ENCODE data around the gene SRPX2. TPM values are rescaled to one million over a fixed set of nuclear protein-coding genes. Genes with fewer than 3 reads are reported as not detected.

Gene SRPX2
- total RNA-seq, 4 donors from 2014 or later: 29.8 to 57.3 (median 39.6) TPM

DNA sequence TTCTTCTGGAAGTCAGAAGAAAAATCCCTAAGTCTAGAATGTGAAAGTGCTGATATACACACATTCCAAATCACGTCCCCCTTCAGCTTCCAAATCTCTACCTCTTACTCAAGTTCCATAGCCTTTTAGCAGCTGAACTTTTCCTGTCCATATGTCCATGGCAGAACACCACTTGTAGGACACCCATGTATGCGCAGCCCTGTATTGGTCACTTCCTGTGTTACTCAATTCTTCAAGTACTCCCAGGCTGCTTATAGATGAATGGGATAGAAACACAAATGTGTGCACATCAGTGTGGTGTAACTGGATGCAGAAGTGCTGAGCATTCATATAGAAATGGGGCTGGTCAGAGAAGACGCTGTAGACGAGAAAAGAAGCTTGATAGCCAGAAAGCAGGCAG lies 18.8 kb downstream of the SRPX2 start:
- DNase-seq (ENCODE audit: extremely low spot score): no peak
- Histone ChIP-seq H3K27me3 (no peaks in the 10 kb centered on the region), H3K27ac (replicated peaks in 1 of 4) (no peak overlapping the region), H3K9me3 (no peaks in the 10 kb centered on the region), H3K4me3 (no peak overlapping the region), H3K4me1 (no peaks in the 10 kb centered on the region), H3K36me3 (peaks cover 0 to 10% (median 3%) of the 10 kb centered on the region in 4 donors)
- intact Hi-C loops (cut with DNase I): no loop called here
- WGBS: 78% methylated on average over 4 of the region's 4 CpGs
- no peak for TF ChIP-seq EP300 (IDR thresholded peaks at IDR 0.05)
- no peak for TF ChIP-seq POLR2AphosphoS5 (IDR thresholded peaks at IDR 0.05)
- TF ChIP-seq, protein P1, sequence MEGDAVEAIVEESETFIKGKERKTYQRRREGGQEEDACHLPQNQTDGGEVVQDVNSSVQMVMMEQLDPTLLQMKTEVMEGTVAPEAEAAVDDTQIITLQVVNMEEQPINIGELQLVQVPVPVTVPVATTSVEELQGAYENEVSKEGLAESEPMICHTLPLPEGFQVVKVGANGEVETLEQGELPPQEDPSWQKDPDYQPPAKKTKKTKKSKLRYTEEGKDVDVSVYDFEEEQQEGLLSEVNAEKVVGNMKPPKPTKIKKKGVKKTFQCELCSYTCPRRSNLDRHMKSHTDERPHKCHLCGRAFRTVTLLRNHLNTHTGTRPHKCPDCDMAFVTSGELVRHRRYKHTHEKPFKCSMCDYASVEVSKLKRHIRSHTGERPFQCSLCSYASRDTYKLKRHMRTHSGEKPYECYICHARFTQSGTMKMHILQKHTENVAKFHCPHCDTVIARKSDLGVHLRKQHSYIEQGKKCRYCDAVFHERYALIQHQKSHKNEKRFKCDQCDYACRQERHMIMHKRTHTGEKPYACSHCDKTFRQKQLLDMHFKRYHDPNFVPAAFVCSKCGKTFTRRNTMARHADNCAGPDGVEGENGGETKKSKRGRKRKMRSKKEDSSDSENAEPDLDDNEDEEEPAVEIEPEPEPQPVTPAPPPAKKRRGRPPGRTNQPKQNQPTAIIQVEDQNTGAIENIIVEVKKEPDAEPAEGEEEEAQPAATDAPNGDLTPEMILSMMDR (IDR thresholded peaks at IDR 0.05): no peak
- no peak for TF ChIP-seq POLR2A (IDR thresholded peaks at IDR 0.05; ENCODE audit: low read depth)

DNA sequence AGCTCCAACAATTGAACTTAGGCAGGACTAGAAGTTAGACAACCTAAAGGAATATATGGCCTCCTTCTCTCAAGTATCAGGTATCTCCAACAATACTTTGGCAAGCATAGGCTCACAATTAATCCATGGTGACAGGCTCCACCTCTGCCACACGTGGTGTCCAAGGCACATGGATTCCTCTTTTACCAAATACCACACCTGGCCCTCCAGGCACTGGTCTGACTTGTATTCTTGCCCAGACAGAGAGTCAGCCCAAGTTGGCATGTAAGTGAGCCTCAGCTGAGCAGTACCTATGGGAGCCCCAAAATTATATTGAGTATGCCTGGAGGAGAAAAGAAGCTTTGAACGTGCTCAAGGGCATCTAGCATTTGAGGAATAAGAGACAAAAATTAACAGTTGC lies 19.6 kb downstream of the SRPX2 start:
- TF ChIP-seq, protein P1 (IDR thresholded peaks at IDR 0.05): no peak
- no peak for TF ChIP-seq EP300 (IDR thresholded peaks at IDR 0.05)
- TF ChIP-seq POLR2AphosphoS5 (IDR thresholded peaks at IDR 0.05): no peak
- no peak for TF ChIP-seq POLR2A (IDR thresholded peaks at IDR 0.05; ENCODE audit: low read depth)
- H3K4me1 ChIP-seq: no peaks in the 10 kb centered on the region
- H3K36me3 ChIP-seq: peaks cover 0 to 10% (median 3%) of the 10 kb centered on the region in 4 donors
- intact Hi-C loops (cut with DNase I): no loop called here
- 52% methylated on average over 2 of the region's 2 CpGs for WGBS
- no peaks in the 10 kb centered on the region for H3K9me3 ChIP-seq
- no peak for DNase-seq (ENCODE audit: extremely low spot score)
- H3K27ac ChIP-seq (replicated peaks in 1 of 4): no peak overlapping the region
- H3K27me3 ChIP-seq: no peaks in the 10 kb centered on the region
- no peak overlapping the region for H3K4me3 ChIP-seq

DNA sequence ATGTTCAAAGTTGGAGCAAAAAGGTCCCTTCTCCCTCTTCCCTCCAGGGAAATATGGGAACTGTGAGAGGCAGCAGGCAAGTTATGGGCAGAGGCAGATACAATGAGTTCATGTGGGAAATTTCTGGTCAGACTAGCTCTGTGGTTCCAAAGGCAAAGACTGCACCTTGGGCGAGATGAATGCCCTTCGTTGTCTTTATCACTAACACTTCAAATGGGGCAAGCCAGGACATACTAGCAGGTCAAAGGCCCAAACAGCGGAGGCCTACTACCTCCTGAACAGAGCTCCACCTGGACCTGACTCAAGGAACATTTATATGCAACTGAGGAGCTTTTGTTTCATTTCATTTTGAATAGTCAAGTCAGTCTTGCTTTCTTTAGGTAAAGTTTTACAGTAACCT lies 29.0 kb downstream of the SRPX2 start:
- no peaks in the 10 kb centered on the region for H3K9me3 ChIP-seq
- intact Hi-C loops (cut with DNase I): no loop called here

DNA sequence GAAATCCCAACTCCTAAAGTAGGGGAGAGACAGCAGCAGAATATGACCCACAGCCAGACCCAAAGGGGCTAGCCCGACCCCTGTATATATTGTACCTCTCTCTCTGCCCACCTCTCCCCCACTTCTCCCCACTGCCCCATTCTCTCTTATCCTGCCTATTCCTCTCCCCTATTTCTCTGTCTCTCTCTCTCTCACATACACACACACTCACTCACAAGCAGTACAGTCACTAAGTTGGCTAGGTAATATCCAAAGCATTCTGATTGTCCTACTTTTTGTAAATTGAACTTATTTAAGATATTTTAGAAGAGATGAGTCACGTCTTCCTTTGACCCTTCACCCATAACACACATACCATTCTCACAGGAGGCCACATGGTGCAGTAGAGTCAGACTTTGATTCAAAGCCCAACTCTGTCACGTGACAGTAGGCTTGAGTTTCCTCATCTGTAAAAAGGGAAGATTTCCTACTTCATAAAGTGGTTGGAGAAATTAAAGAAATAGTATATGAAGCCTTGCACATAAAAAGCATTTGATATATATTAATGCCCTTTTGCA lies 29.5 kb downstream of the SRPX2 start:
- H3K9me3 ChIP-seq: no peaks in the 10 kb centered on the region

More for the DNA sequence above, 29.0 kb downstream of the SRPX2 start:
- Histone ChIP-seq H3K4me1 (peaks cover 0 to 9% (median 0%) of the 10 kb centered on the region in 4 donors), H3K36me3 (peaks cover 0 to 4% (median 0%) of the 10 kb centered on the region in 4 donors), H3K27me3 (no peaks in the 10 kb centered on the region), H3K27ac (replicated peaks in 1 of 4) (no peak overlapping the region), H3K4me3 (no peak overlapping the region)
- WGBS: 49% methylated on average over 3 of the region's 3 CpGs
- DNase-seq (ENCODE audit: extremely low spot score): no peak
- TF ChIP-seq EP300 (IDR thresholded peaks at IDR 0.05) (no peak), POLR2AphosphoS5 (IDR thresholded peaks at IDR 0.05) (no peak), POLR2A (IDR thresholded peaks at IDR 0.05; ENCODE audit: low read depth) (no peak)
- TF ChIP-seq, protein P1 (IDR thresholded peaks at IDR 0.05): no peak

DNA sequence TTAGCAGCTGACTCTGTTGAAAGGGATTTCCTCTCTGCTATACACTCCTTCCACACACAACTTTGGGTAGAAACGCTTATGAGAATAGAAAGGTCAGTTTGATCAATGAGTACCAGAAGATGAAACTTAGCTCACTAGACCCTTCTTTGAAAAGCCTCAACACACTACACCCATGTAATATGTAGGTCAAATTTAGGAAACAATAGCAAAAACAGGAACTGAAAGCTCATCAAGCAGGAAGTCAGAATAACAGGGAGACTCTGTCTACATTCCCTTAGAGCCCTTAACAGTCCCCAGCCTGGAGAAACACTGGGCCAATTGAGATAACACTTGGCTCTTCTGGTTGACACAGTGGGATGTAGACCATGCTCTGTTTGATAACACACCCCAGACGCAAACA lies 30.7 kb downstream of the SRPX2 start:
- peaks cover 0 to 10% (median 0%) of the 10 kb centered on the region in 4 donors for H3K4me1 ChIP-seq
- H3K4me3 ChIP-seq: no peak overlapping the region
- TF ChIP-seq POLR2AphosphoS5 (IDR thresholded peaks at IDR 0.05) (no peak), POLR2A (IDR thresholded peaks at IDR 0.05; ENCODE audit: low read depth) (no peak), EP300 (IDR thresholded peaks at IDR 0.05) (no peak)
- TF ChIP-seq, protein P1 (IDR thresholded peaks at IDR 0.05): no peak
- no peak overlapping the region for H3K27ac ChIP-seq (replicated peaks in 1 of 4)
- H3K36me3 ChIP-seq: peaks cover 0 to 7% (median 2%) of the 10 kb centered on the region in 4 donors
- 57% methylated on average over 2 of the region's 2 CpGs for WGBS
- DNase-seq (ENCODE audit: extremely low spot score): no peak
- intact Hi-C loops (cut with DNase I): no loop called here
- H3K9me3 ChIP-seq: no peaks in the 10 kb centered on the region
- no peaks in the 10 kb centered on the region for H3K27me3 ChIP-seq

More for the DNA sequence above, 29.5 kb downstream of the SRPX2 start:
- no peaks in the 10 kb centered on the region for H3K27me3 ChIP-seq
- no peak for TF ChIP-seq POLR2A (IDR thresholded peaks at IDR 0.05; ENCODE audit: low read depth)
- intact Hi-C loops (cut with DNase I): no loop called here
- H3K27ac ChIP-seq (replicated peaks in 1 of 4): no peak overlapping the region
- no peak overlapping the region for H3K4me3 ChIP-seq
- DNase-seq (ENCODE audit: extremely low spot score): no peak
- 49% methylated on average over 3 of the region's 3 CpGs for WGBS
- H3K4me1 ChIP-seq: peaks cover 0 to 10% (median 0%) of the 10 kb centered on the region in 4 donors
- peaks cover 0 to 5% (median 2%) of the 10 kb centered on the region in 4 donors for H3K36me3 ChIP-seq
